ENCODE measurements around the gene CRHR1.

The CRHR1 gene

DNA sequence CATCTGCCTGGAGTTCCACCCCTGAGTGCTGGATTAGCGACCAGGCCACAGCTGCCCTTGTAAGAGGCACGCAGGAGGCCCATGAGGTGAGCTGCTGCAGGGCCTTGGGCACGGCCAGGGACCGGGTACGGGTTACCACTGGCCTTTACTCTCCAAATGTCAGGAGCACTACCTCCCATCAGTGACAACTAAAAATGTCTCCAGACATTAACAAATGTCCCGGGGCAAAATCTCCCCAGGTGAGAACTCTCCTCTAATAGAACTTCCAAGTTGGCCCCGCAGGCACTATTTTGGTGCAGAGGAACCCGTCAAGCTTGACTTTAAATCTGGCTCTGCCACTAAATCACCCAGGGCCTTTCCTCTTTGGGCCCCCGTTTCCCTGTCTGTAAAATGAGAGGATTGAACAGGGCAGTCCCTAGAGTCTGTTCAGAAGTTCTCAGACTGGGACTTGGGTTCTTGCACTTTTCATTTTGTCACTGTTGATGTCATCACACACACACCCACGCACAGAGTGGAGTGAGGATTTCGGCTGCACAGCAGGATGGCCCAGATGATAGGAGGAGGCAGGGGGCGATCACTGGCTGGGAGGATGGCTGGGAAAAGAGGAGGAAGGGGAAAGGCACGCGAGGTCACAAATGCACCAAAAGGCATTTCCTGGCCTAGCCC is 85.7 kb downstream of the CRHR1 start:
- Histone ChIP-seq H3K27ac (ENCODE audit: low read depth, low read length) (no peak overlapping the region), H3K4me3 (ENCODE audit: low read depth in 1 of 5, low read length in 5 of 5) (no peak overlapping the region), H3K4me1 (ENCODE audit: control insufficient read depth in 5 of 5, insufficient read depth in 5 of 5, low read length in 5 of 5) (no peaks in the 10 kb centered on the region), H3K9ac (ENCODE audit: low read length in 5 of 5) (no peak overlapping the region), H3K27me3 (ENCODE audit: control insufficient read depth in 5 of 5, insufficient read depth in 4 of 5, low read length in 5 of 5) (peaks cover 3 to 21% (median 10%) of the 10 kb centered on the region in 5 donors), H3K36me3 (ENCODE audit: control insufficient read depth in 5 of 5, insufficient read depth in 5 of 5, low read length in 5 of 5) (no peaks in the 10 kb centered on the region), H3K9me3 (ENCODE audit: control insufficient read depth in 5 of 5, low read length in 5 of 5) (no peaks in the 10 kb centered on the region)

- H3K9ac ChIP-seq (ENCODE audit: low read length in 5 of 5) = no peak overlapping the region
- H3K27ac ChIP-seq (ENCODE audit: low read depth, low read length) = no peak overlapping the region
Observed at GRCh38 chr17:45870342-45870974, 86.3 kb downstream of the CRHR1 start.

GRCh38 chr17:45871718-45872117 is 87.6 kb downstream of the CRHR1 start:
- Histone ChIP-seq H3K4me3 (ENCODE audit: low read depth in 1 of 5, low read length in 5 of 5) (no peak overlapping the region), H3K27me3 (ENCODE audit: control insufficient read depth in 5 of 5, insufficient read depth in 4 of 5, low read length in 5 of 5) (peaks cover 2 to 14% (median 8%) of the 10 kb centered on the region in 5 donors), H3K36me3 (ENCODE audit: control insufficient read depth in 5 of 5, insufficient read depth in 5 of 5, low read length in 5 of 5) (no peaks in the 10 kb centered on the region), H3K4me1 (ENCODE audit: control insufficient read depth in 5 of 5, insufficient read depth in 5 of 5, low read length in 5 of 5) (no peaks in the 10 kb centered on the region), H3K27ac (ENCODE audit: low read depth, low read length) (no peak overlapping the region), H3K9me3 (ENCODE audit: control insufficient read depth in 5 of 5, low read length in 5 of 5) (no peaks in the 10 kb centered on the region), H3K9ac (ENCODE audit: low read length in 5 of 5) (no peak overlapping the region)

More at GRCh38 chr17:45870342-45870974, 86.3 kb downstream of the CRHR1 start:
- no peaks in the 10 kb centered on the region for H3K9me3 ChIP-seq (ENCODE audit: control insufficient read depth in 5 of 5, low read length in 5 of 5)
- H3K27me3 ChIP-seq (ENCODE audit: control insufficient read depth in 5 of 5, insufficient read depth in 4 of 5, low read length in 5 of 5) = peaks cover 0 to 18% (median 8%) of the 10 kb centered on the region in 5 donors
- H3K36me3 ChIP-seq (ENCODE audit: control insufficient read depth in 5 of 5, insufficient read depth in 5 of 5, low read length in 5 of 5) = no peaks in the 10 kb centered on the region
- H3K4me1 ChIP-seq (ENCODE audit: control insufficient read depth in 5 of 5, insufficient read depth in 5 of 5, low read length in 5 of 5) = no peaks in the 10 kb centered on the region
- no peak overlapping the region for H3K4me3 ChIP-seq (ENCODE audit: low read depth in 1 of 5, low read length in 5 of 5)

DNA sequence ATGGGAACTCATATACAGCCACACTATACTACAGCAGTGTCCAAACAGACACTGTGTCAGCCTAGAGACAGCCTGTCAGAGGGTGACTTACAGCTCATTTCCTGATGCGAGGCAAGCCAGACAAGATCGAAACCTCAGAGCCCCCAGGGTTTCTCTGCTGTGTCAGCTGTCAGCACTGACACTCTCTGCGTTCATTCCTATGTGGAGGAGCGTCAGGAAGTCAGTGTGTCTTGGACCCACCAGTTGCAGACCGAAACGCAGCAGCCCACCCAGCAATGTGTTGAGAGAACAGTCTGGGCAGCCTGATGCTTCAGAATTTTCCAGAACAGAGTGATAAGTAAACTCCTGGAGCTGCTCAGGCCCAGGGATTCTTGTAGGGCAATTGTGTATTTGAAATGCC is 89.6 kb downstream of the CRHR1 start:
- Histone ChIP-seq H3K9ac (ENCODE audit: low read length in 5 of 5) (no peak overlapping the region), H3K9me3 (ENCODE audit: control insufficient read depth in 5 of 5, low read length in 5 of 5) (peaks cover 0 to 5% (median 4%) of the 10 kb centered on the region in 5 donors), H3K27ac (ENCODE audit: low read depth, low read length) (no peak overlapping the region), H3K4me3 (ENCODE audit: low read depth in 1 of 5, low read length in 5 of 5) (no peak overlapping the region), H3K36me3 (ENCODE audit: control insufficient read depth in 5 of 5, insufficient read depth in 5 of 5, low read length in 5 of 5) (no peaks in the 10 kb centered on the region), H3K27me3 (ENCODE audit: control insufficient read depth in 5 of 5, insufficient read depth in 4 of 5, low read length in 5 of 5) (peaks cover 2 to 19% (median 8%) of the 10 kb centered on the region in 5 donors), H3K4me1 (ENCODE audit: control insufficient read depth in 5 of 5, insufficient read depth in 5 of 5, low read length in 5 of 5) (no peaks in the 10 kb centered on the region)

GRCh38 chr17:45874151-45874550 is 90.0 kb downstream of the CRHR1 start:
- no peak overlapping the region for H3K27ac ChIP-seq (ENCODE audit: low read depth, low read length)
- no peaks in the 10 kb centered on the region for H3K36me3 ChIP-seq (ENCODE audit: control insufficient read depth in 5 of 5, insufficient read depth in 5 of 5, low read length in 5 of 5)
- no peak overlapping the region for H3K9ac ChIP-seq (ENCODE audit: low read length in 5 of 5)

DNA sequence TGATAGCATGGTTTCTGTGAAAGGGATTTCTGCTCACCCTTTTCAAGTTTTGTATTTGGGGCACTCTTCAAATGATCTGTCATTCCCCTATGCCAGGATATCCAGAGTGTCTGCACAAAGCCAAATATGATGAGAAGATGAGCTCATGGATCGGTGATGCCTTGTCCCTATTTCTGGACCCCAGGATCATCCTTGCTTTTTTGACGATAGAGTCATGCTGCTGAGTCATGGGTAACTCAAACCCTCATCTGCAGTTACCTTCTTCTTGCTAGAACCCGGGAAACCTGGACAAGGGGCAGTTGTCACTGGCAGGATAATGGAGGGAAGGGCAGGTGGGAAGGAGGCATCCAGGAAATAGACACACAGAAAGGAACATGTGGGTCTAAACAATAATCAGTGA is 92.4 kb downstream of the CRHR1 start:
- Histone ChIP-seq H3K4me3 (ENCODE audit: low read depth in 1 of 5, low read length in 5 of 5) (no peak overlapping the region), H3K9ac (ENCODE audit: low read length in 5 of 5) (no peak overlapping the region), H3K27me3 (ENCODE audit: control insufficient read depth in 5 of 5, insufficient read depth in 4 of 5, low read length in 5 of 5) (peaks cover 2 to 19% (median 7%) of the 10 kb centered on the region in 5 donors), H3K9me3 (ENCODE audit: control insufficient read depth in 5 of 5, low read length in 5 of 5) (peaks cover 0 to 5% (median 4%) of the 10 kb centered on the region in 5 donors), H3K27ac (ENCODE audit: low read depth, low read length) (no peak overlapping the region), H3K36me3 (ENCODE audit: control insufficient read depth in 5 of 5, insufficient read depth in 5 of 5, low read length in 5 of 5) (no peaks in the 10 kb centered on the region), H3K4me1 (ENCODE audit: control insufficient read depth in 5 of 5, insufficient read depth in 5 of 5, low read length in 5 of 5) (no peaks in the 10 kb centered on the region)

More at GRCh38 chr17:45874151-45874550, 90.0 kb downstream of the CRHR1 start:
- Histone ChIP-seq H3K4me1 (ENCODE audit: control insufficient read depth in 5 of 5, insufficient read depth in 5 of 5, low read length in 5 of 5) (no peaks in the 10 kb centered on the region), H3K4me3 (ENCODE audit: low read depth in 1 of 5, low read length in 5 of 5) (no peak overlapping the region), H3K27me3 (ENCODE audit: control insufficient read depth in 5 of 5, insufficient read depth in 4 of 5, low read length in 5 of 5) (peaks cover 2 to 19% (median 8%) of the 10 kb centered on the region in 5 donors), H3K9me3 (ENCODE audit: control insufficient read depth in 5 of 5, low read length in 5 of 5) (peaks cover 0 to 5% (median 4%) of the 10 kb centered on the region in 5 donors)

DNA sequence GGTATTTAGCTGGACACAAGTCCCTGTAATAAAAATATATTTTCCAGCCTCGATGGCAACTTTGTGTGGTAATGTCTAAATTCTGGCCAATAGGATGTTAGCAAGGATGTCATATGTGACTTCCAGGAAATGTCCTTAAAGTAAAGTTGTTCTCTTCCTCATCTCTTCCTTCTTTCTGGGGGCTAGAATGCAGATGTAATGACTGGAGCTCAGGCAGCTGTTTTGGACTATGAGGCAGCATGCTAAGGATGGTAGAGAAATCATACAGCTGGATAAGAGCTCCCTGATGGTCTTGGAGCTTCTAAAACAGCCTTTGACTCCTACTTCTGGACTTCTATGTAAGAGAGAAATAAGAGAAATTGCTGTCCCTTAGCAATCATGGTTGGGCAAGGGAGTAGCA is 93.3 kb downstream of the CRHR1 start:
- peaks cover 0 to 19% (median 3%) of the 10 kb centered on the region in 5 donors for H3K27me3 ChIP-seq (ENCODE audit: control insufficient read depth in 5 of 5, insufficient read depth in 4 of 5, low read length in 5 of 5)
- H3K9me3 ChIP-seq (ENCODE audit: control insufficient read depth in 5 of 5, low read length in 5 of 5) = peaks cover 0 to 5% (median 4%) of the 10 kb centered on the region in 5 donors
- H3K9ac ChIP-seq (ENCODE audit: low read length in 5 of 5) = no peak overlapping the region
- H3K4me1 ChIP-seq (ENCODE audit: control insufficient read depth in 5 of 5, insufficient read depth in 5 of 5, low read length in 5 of 5) = no peaks in the 10 kb centered on the region
- H3K27ac ChIP-seq (ENCODE audit: low read depth, low read length) = no peak overlapping the region
- H3K36me3 ChIP-seq (ENCODE audit: control insufficient read depth in 5 of 5, insufficient read depth in 5 of 5, low read length in 5 of 5) = no peaks in the 10 kb centered on the region
- no peak overlapping the region for H3K4me3 ChIP-seq (ENCODE audit: low read depth in 1 of 5, low read length in 5 of 5)

DNA sequence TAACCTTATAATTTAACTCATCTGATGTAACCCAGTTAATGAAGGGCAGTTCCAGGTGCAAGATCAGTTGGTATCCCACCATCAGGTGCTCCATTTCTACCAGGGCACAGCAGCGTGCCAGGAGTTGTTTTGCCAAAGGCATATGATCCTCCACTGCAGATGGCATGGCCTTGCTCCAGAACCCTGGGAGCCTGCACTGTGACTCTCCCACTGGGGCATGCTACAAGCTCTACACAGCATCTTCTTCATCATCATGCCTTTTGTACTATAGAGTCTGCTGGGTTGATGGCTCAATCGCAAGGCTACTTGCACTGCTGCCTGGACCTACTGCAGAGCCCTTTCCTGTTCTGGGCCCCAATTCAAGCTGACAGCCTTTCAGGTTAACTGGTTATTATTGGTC is 98.9 kb downstream of the CRHR1 start:
- Histone ChIP-seq H3K4me3 (ENCODE audit: low read depth in 1 of 5, low read length in 5 of 5) (no peak overlapping the region), H3K9me3 (ENCODE audit: control insufficient read depth in 5 of 5, low read length in 5 of 5) (peaks cover 0 to 7% (median 3%) of the 10 kb centered on the region in 5 donors), H3K27ac (ENCODE audit: low read depth, low read length) (no peak overlapping the region), H3K36me3 (ENCODE audit: control insufficient read depth in 5 of 5, insufficient read depth in 5 of 5, low read length in 5 of 5) (no peaks in the 10 kb centered on the region), H3K27me3 (ENCODE audit: control insufficient read depth in 5 of 5, insufficient read depth in 4 of 5, low read length in 5 of 5) (peaks cover 0 to 3% (median 0%) of the 10 kb centered on the region in 5 donors), H3K9ac (ENCODE audit: low read length in 5 of 5) (no peak overlapping the region), H3K4me1 (ENCODE audit: control insufficient read depth in 5 of 5, insufficient read depth in 5 of 5, low read length in 5 of 5) (no peaks in the 10 kb centered on the region)
